IPS DF 6.9 (cell line): ENCODE results near the gene UGT3A2.

Source experiments
- DNase-seq: peaks from one replicate; pipeline ENCODE4 v3.0.0-alpha.2; 2013; ENCODE audit warnings: low read depth, low spot score
- H3K27ac ChIP-seq: one replicate; pipeline ENCODE4 v1.5.1; 2013; ENCODE audit warnings: low read length, control low read depth
- H3K27me3 ChIP-seq: 2 replicates; pipeline ENCODE4 v1.6.1; 2013; ENCODE audit warnings: mild to moderate bottlenecking, low read length; ENCODE audit not compliant: control insufficient read depth, insufficient read depth
- H3K36me3 ChIP-seq: 2 replicates; pipeline ENCODE4 v1.6.1; 2013; ENCODE audit warnings: low read length; ENCODE audit not compliant: control insufficient read depth, insufficient read depth
- H3K4me1 ChIP-seq: 2 replicates; pipeline ENCODE4 v1.6.1; 2013; ENCODE audit warnings: low read length; ENCODE audit not compliant: control insufficient read depth, insufficient read depth
- H3K4me3 ChIP-seq: 2 replicates; pipeline ENCODE4 v1.5.1; 2013; ENCODE audit warnings: mild to moderate bottlenecking, low read length
- H3K9me3 ChIP-seq: 2 replicates; pipeline ENCODE4 v1.6.1; 2013; ENCODE audit warnings: low read length, inconsistent platforms; ENCODE audit not compliant: control insufficient read depth, insufficient read depth
- WGBS: extraction: QIAGEN DNeasy Blood & Tissue Kit; methylation state at CpG from one replicate; pipeline ENCODE4 v1.1.7; 2013; ENCODE audit warnings: mixed read lengths, missing lambda C conversion rate; ENCODE audit not compliant: insufficient read length, insufficient coverage; 5-methylcytosine and 5-hydroxymethylcytosine counted together

Gene UGT3A2

GRCh38 chr5:36070687-36071571, 4.2 kb upstream of the UGT3A2 start:
- WGBS, result no CpG with 5 or more reads among the region's 9 CpGs
- Histone ChIP-seq H3K4me3 (no peak overlapping the region), H3K36me3 (no peaks in the 10 kb centered on the region), H3K4me1 (peaks cover 3% of the 10 kb centered on the region; the same call in 1 of the 2 replicates), H3K27ac (no peak overlapping the region), H3K9me3 (no peaks in the 10 kb centered on the region), H3K27me3 (no peaks in the 10 kb centered on the region)
- no peak for DNase-seq

GRCh38 chr5:36068751-36069281, 2.1 kb upstream of the UGT3A2 start:
- no peaks in the 10 kb centered on the region for H3K36me3 ChIP-seq
- H3K9me3 ChIP-seq, result no peaks in the 10 kb centered on the region
- no peak overlapping the region for H3K27ac ChIP-seq
- DNase-seq, result no peak
- no CpG with 5 or more reads among the region's 5 CpGs for WGBS
- H3K27me3 ChIP-seq, result no peaks in the 10 kb centered on the region
- peaks cover 1% of the 10 kb centered on the region; the same call in 1 of the 2 replicates for H3K4me1 ChIP-seq
- no peak overlapping the region for H3K4me3 ChIP-seq

GRCh38 chr5:36066001-36066539, 612 bp downstream of the UGT3A2 start:
- Histone ChIP-seq H3K4me1 (no peaks in the 10 kb centered on the region), H3K27me3 (no peaks in the 10 kb centered on the region), H3K4me3 (peak overlapping the region; percentile 47; the same call in 1 of the 2 replicates), H3K9me3 (no peaks in the 10 kb centered on the region), H3K27ac (no peak overlapping the region), H3K36me3 (no peaks in the 10 kb centered on the region; the same call in 1 of the 2 replicates)
- no peak for DNase-seq
- WGBS, result no CpG with 5 or more reads among the region's 13 CpGs

- Histone ChIP-seq H3K4me3 (no peak overlapping the region), H3K4me1 (no peaks in the 10 kb centered on the region), H3K27me3 (no peaks in the 10 kb centered on the region), H3K36me3 (no peaks in the 10 kb centered on the region; the same call in 1 of the 2 replicates), H3K9me3 (no peaks in the 10 kb centered on the region), H3K27ac (no peak overlapping the region)
- no CpG with 5 or more reads among the region's 12 CpGs for WGBS
- no peak for DNase-seq
Observed at GRCh38 chr5:36060420-36060887, 6.2 kb downstream of the UGT3A2 start.

GRCh38 chr5:36059571-36060419, 6.9 kb downstream of the UGT3A2 start:
- Histone ChIP-seq H3K27me3 (no peaks in the 10 kb centered on the region), H3K9me3 (no peaks in the 10 kb centered on the region), H3K4me3 (no peak overlapping the region), H3K4me1 (no peaks in the 10 kb centered on the region), H3K27ac (no peak overlapping the region), H3K36me3 (no peaks in the 10 kb centered on the region; the same call in 1 of the 2 replicates)
- no CpG with 5 or more reads among the region's 5 CpGs for WGBS
- no peak for DNase-seq

- Histone ChIP-seq H3K27me3 (no peaks in the 10 kb centered on the region), H3K4me1 (no peaks in the 10 kb centered on the region), H3K9me3 (no peaks in the 10 kb centered on the region), H3K4me3 (no peak overlapping the region), H3K36me3 (no peaks in the 10 kb centered on the region; the same call in 1 of the 2 replicates), H3K27ac (no peak overlapping the region)
- no peak for DNase-seq
- no CpG with 5 or more reads among the region's 2 CpGs for WGBS
Observed at GRCh38 chr5:36058776-36059175, 7.9 kb downstream of the UGT3A2 start.

- H3K9me3 ChIP-seq, result no peaks in the 10 kb centered on the region
- H3K4me1 ChIP-seq, result no peaks in the 10 kb centered on the region
- H3K4me3 ChIP-seq, result no peak overlapping the region
- no peaks in the 10 kb centered on the region for H3K36me3 ChIP-seq
- no peak for DNase-seq
- no peak overlapping the region for H3K27ac ChIP-seq
- no CpG with 5 or more reads among the region's 2 CpGs for WGBS
- no peaks in the 10 kb centered on the region for H3K27me3 ChIP-seq
Observed at GRCh38 chr5:36057386-36057785, 9.3 kb downstream of the UGT3A2 start.

GRCh38 chr5:36056422-36056821, 10.3 kb downstream of the UGT3A2 start:
- H3K36me3 ChIP-seq, result no peaks in the 10 kb centered on the region
- H3K4me1 ChIP-seq, result no peaks in the 10 kb centered on the region
- WGBS, result no CpG with 5 or more reads among the region's 5 CpGs
- no peaks in the 10 kb centered on the region for H3K27me3 ChIP-seq
- no peaks in the 10 kb centered on the region for H3K9me3 ChIP-seq
- no peak overlapping the region for H3K27ac ChIP-seq
- DNase-seq, result no peak
- no peak overlapping the region for H3K4me3 ChIP-seq

GRCh38 chr5:36055984-36056383, 10.7 kb downstream of the UGT3A2 start:
- H3K9me3 ChIP-seq, result no peaks in the 10 kb centered on the region
- H3K4me3 ChIP-seq, result no peak overlapping the region
- no peak overlapping the region for H3K27ac ChIP-seq
- H3K27me3 ChIP-seq, result no peaks in the 10 kb centered on the region
- H3K36me3 ChIP-seq, result no peaks in the 10 kb centered on the region
- no peak for DNase-seq
- no CpG with 5 or more reads among the region's 5 CpGs for WGBS
- H3K4me1 ChIP-seq, result no peaks in the 10 kb centered on the region

GRCh38 chr5:36054647-36055046, 12.0 kb downstream of the UGT3A2 start:
- no peak for DNase-seq
- no peaks in the 10 kb centered on the region for H3K27me3 ChIP-seq
- H3K4me3 ChIP-seq, result no peak overlapping the region
- no peaks in the 10 kb centered on the region for H3K4me1 ChIP-seq
- H3K9me3 ChIP-seq, result no peaks in the 10 kb centered on the region
- no CpG with 5 or more reads among the region's 3 CpGs for WGBS
- H3K36me3 ChIP-seq, result no peaks in the 10 kb centered on the region
- H3K27ac ChIP-seq, result no peak overlapping the region
